ENCODE results near the gene CUTA. TPM values are rescaled to one million over a fixed set of nuclear protein-coding genes. Genes with fewer than 3 reads are reported as not detected.

The CUTA gene
- total RNA-seq, 2 experiments from 2014 or later, result 179 to 187 TPM

DNA sequence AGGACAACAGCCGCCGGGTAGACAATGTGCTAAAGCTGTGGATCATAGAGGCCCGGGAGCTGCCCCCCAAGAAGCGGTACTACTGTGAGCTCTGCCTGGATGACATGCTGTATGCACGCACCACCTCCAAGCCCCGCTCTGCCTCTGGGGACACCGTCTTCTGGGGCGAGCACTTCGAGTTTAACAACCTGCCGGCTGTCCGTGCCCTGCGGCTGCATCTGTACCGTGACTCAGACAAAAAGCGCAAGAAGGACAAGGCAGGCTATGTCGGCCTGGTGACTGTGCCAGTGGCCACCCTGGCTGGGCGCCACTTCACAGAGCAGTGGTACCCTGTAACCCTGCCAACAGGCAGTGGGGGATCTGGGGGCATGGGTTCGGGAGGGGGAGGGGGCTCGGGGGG lies 19.8 kb upstream of the CUTA start:
- Mint-ChIP-seq H3K9me3 (ENCODE audit: insufficient read depth) (no peaks in the 10 kb centered on the region), H3K4me3 (no peak overlapping the region), H3K36me3 (ENCODE audit: low read depth) (peaks cover 43% of the 10 kb centered on the region), H3K4me1 (ENCODE audit: low read depth) (peaks cover 12% of the 10 kb centered on the region), H3K27me3 (ENCODE audit: low read depth) (no peaks in the 10 kb centered on the region), H3K27ac (no peak overlapping the region)
- ChIA-PET POLR2A (no interaction called here), CTCF (no interaction called here)
- DNase-seq, result no peak
- no peak for ATAC-seq

- no peaks in the 10 kb centered on the region for H3K27me3 Mint-ChIP-seq (ENCODE audit: low read depth)
- H3K27ac Mint-ChIP-seq, result no peak overlapping the region
- ATAC-seq, result no peak
- H3K9me3 Mint-ChIP-seq (ENCODE audit: insufficient read depth), result no peaks in the 10 kb centered on the region
- ChIA-PET CTCF (interaction anchor here (1.1 kb wide), 1 partner anchor 19 kb away, joined by 3 read pairs; the partner anchor contains the start of gene ZBTB9), POLR2A (interaction anchor here (0.6 kb wide), 1 partner anchor 12 kb away, joined by 3 read pairs; no protein-coding TSS in a partner anchor)
- H3K4me1 Mint-ChIP-seq (ENCODE audit: low read depth), result peaks cover 35% of the 10 kb centered on the region
- DNase-seq, result no peak
- H3K4me3 Mint-ChIP-seq, result no peak overlapping the region
- peaks cover 37% of the 10 kb centered on the region for H3K36me3 Mint-ChIP-seq (ENCODE audit: low read depth)
These were observed 17.1 kb upstream of the CUTA start for GRCh38 chr6:33434961-33435360.

- Mint-ChIP-seq H3K27ac (peak overlapping the region; percentile 5), H3K36me3 (ENCODE audit: low read depth) (peaks cover 32% of the 10 kb centered on the region), H3K4me3 (no peak overlapping the region), H3K27me3 (ENCODE audit: low read depth) (no peaks in the 10 kb centered on the region), H3K4me1 (ENCODE audit: low read depth) (peaks cover 48% of the 10 kb centered on the region), H3K9me3 (ENCODE audit: insufficient read depth) (no peaks in the 10 kb centered on the region)
- no peak for ATAC-seq
- DNase-seq, result no peak
- POLR2A ChIA-PET, result no interaction called here
- CTCF ChIA-PET, result interaction anchor here (0.7 kb wide), 1 partner anchor 43 kb away, joined by 3 read pairs; no protein-coding TSS in a partner anchor
These were observed 15.8 kb upstream of the CUTA start for GRCh38 chr6:33433544-33434191.

DNA sequence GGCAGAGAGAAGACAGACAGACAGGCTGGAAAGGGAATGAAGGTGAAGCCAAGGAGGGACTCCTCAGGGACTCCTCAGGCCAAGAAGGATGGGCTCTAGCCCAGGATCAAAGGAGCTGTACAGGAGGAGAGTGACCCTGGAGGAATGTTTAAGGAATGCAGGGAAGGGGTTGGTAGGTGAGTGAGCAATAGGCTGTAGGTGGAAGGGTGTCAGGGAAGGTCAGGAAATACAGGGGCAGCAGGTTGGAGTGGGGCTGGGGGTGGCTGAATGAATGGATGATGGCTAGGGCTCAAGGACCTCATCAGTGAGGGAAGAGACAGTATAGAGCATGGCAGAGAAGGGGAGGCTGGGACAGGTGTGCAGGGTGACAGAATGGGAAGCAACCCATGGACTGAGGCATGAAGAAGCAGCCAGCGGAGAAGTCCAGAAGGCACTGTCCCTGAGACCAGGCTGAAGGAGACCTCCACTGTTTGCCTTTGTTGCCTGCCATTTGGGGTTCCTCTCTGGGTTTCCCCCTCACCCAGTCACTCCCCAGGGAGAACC lies 15.2 kb upstream of the CUTA start:
- peak overlapping the region; percentile 83 for H3K27ac Mint-ChIP-seq
- ChIA-PET CTCF (no interaction called here), POLR2A (interaction anchor here (3.0 kb wide), 1 partner anchor 21 kb away, joined by 14 read pairs; the partner anchor contains the start of gene ZBTB9)
- H3K4me1 Mint-ChIP-seq (ENCODE audit: low read depth), result peaks cover 54% of the 10 kb centered on the region
- H3K27me3 Mint-ChIP-seq (ENCODE audit: low read depth), result no peaks in the 10 kb centered on the region
- DNase-seq, result no peak
- H3K9me3 Mint-ChIP-seq (ENCODE audit: insufficient read depth), result no peaks in the 10 kb centered on the region
- peak overlapping the region; percentile 84 for H3K4me3 Mint-ChIP-seq
- H3K36me3 Mint-ChIP-seq (ENCODE audit: low read depth), result peaks cover 26% of the 10 kb centered on the region
- no peak for ATAC-seq

GRCh38 chr6:33432546-33432945 lies 14.6 kb upstream of the CUTA start:
- peaks cover 25% of the 10 kb centered on the region for H3K36me3 Mint-ChIP-seq (ENCODE audit: low read depth)
- no peak for ATAC-seq
- H3K4me1 Mint-ChIP-seq (ENCODE audit: low read depth), result peaks cover 55% of the 10 kb centered on the region
- H3K4me3 Mint-ChIP-seq, result peak overlapping the region; percentile 84
- POLR2A ChIA-PET, result interaction anchor here (0.6 to 3.0 kb wide), 2 partner anchors 22 to 580 kb away, joined by 3 to 14 read pairs; partner anchors contain the start of gene ZBTB9
- no peak for DNase-seq
- H3K9me3 Mint-ChIP-seq (ENCODE audit: insufficient read depth), result no peaks in the 10 kb centered on the region
- H3K27me3 Mint-ChIP-seq (ENCODE audit: low read depth), result no peaks in the 10 kb centered on the region
- CTCF ChIA-PET, result no interaction called here
- peak overlapping the region; percentile 86 for H3K27ac Mint-ChIP-seq

GRCh38 chr6:33431880-33432541 lies 14.1 kb upstream of the CUTA start:
- ChIA-PET CTCF (interaction anchor here (1.0 to 2.9 kb wide), 3 partner anchors 18 to 41 kb away, joined by 3 to 9 read pairs (median 8); partner anchors contain the start of gene KIFC1), POLR2A (interaction anchor here (0.6 to 3.0 kb wide), 5 partner anchors 13 to 580 kb away, joined by 3 to 23 read pairs (median 10); partner anchors contain the start of genes CUTA, SYNGAP1 and ZBTB9)
- DNase-seq (no peak), ATAC-seq (no peak)
- H3K27me3 Mint-ChIP-seq (ENCODE audit: low read depth), result no peaks in the 10 kb centered on the region
- H3K9me3 Mint-ChIP-seq (ENCODE audit: insufficient read depth), result no peaks in the 10 kb centered on the region
- H3K36me3 Mint-ChIP-seq (ENCODE audit: low read depth), result peaks cover 20% of the 10 kb centered on the region
- peak overlapping the region; percentile 84 for H3K4me3 Mint-ChIP-seq
- peak overlapping the region; percentile 86 for H3K27ac Mint-ChIP-seq
- H3K4me1 Mint-ChIP-seq (ENCODE audit: low read depth), result peaks cover 60% of the 10 kb centered on the region

GRCh38 chr6:33430991-33431879 lies 13.3 kb upstream of the CUTA start:
- ATAC-seq, result peak; percentile 67
- POLR2A ChIA-PET, result interaction anchor here (0.5 to 3.0 kb wide), 16 partner anchors 8 to 154 kb away, joined by 3 to 23 read pairs (median 5); partner anchors contain the start of genes B3GALT4, BAK1, CUTA and SYNGAP1
- DNase-seq, result peak; percentile 93
- CTCF ChIA-PET, result interaction anchor here (0.8 to 4.1 kb wide), 19 partner anchors 8 to 356 kb away, joined by 3 to 21 read pairs (median 4); partner anchors contain the start of genes BAK1, CUTA, KIFC1 and RPS18
- Mint-ChIP-seq H3K4me1 (ENCODE audit: low read depth) (peaks cover 65% of the 10 kb centered on the region), H3K27ac (peak overlapping the region; percentile 86), H3K9me3 (ENCODE audit: insufficient read depth) (no peaks in the 10 kb centered on the region), H3K36me3 (ENCODE audit: low read depth) (peaks cover 15% of the 10 kb centered on the region), H3K4me3 (peak overlapping the region; percentile 84), H3K27me3 (ENCODE audit: low read depth) (no peaks in the 10 kb centered on the region)

GRCh38 chr6:33430334-33430733 lies 12.4 kb upstream of the CUTA start:
- DNase-seq (no peak), ATAC-seq (no peak)
- Mint-ChIP-seq H3K9me3 (ENCODE audit: insufficient read depth) (no peaks in the 10 kb centered on the region), H3K4me1 (ENCODE audit: low read depth) (peaks cover 68% of the 10 kb centered on the region), H3K27ac (peak overlapping the region; percentile 86), H3K27me3 (ENCODE audit: low read depth) (no peaks in the 10 kb centered on the region), H3K4me3 (peak overlapping the region; percentile 84), H3K36me3 (ENCODE audit: low read depth) (peaks cover 13% of the 10 kb centered on the region)
- ChIA-PET POLR2A (interaction anchor here (0.9 to 3.0 kb wide), 13 partner anchors 9 to 458 kb away, joined by 3 to 23 read pairs (median 5); partner anchors contain the start of genes B3GALT4, BAK1, CUTA and SYNGAP1), CTCF (interaction anchor here (0.8 to 4.1 kb wide), 18 partner anchors 9 to 357 kb away, joined by 3 to 21 read pairs (median 4); partner anchors contain the start of genes BAK1, CUTA, RPS18 and SYNGAP1)

DNA sequence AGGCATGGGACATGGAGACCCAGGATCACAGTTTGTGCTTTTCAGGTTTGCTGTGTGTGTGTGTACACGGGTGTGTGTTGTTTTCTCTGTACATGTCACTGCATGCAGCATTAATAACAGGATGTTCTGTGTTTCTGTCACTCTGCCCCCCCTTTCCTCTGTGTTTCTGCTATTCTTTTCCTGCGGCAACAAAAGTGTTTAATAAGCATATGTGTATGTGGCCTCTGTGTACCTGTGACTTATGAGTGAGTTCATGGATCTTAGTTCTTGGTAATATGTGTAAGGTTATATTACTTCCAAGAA lies 11.8 kb upstream of the CUTA start:
- H3K27me3 Mint-ChIP-seq (ENCODE audit: low read depth), result no peaks in the 10 kb centered on the region
- H3K36me3 Mint-ChIP-seq (ENCODE audit: low read depth), result peaks cover 10% of the 10 kb centered on the region
- POLR2A ChIA-PET, result interaction anchor here (0.9 to 2.2 kb wide), 5 partner anchors 11 to 458 kb away, joined by 3 to 23 read pairs (median 4); partner anchors contain the start of genes B3GALT4, BAK1, CUTA and SYNGAP1
- DNase-seq (peak; percentile 41), ATAC-seq (no peak)
- H3K4me1 Mint-ChIP-seq (ENCODE audit: low read depth), result peaks cover 74% of the 10 kb centered on the region
- peak overlapping the region; percentile 86 for H3K27ac Mint-ChIP-seq
- CTCF ChIA-PET, result interaction anchor here (1.0 to 4.1 kb wide), 7 partner anchors 10 to 150 kb away, joined by 3 to 21 read pairs (median 8); partner anchors contain the start of genes BAK1, CUTA, SYNGAP1 and ZBTB22
- peak overlapping the region; percentile 84 for H3K4me3 Mint-ChIP-seq
- no peaks in the 10 kb centered on the region for H3K9me3 Mint-ChIP-seq (ENCODE audit: insufficient read depth)

- H3K4me3 Mint-ChIP-seq, result peak overlapping the region; percentile 84
- H3K4me1 Mint-ChIP-seq (ENCODE audit: low read depth), result peaks cover 79% of the 10 kb centered on the region
- no peak for DNase-seq
- H3K36me3 Mint-ChIP-seq (ENCODE audit: low read depth), result peaks cover 10% of the 10 kb centered on the region
- no peaks in the 10 kb centered on the region for H3K9me3 Mint-ChIP-seq (ENCODE audit: insufficient read depth)
- peak overlapping the region; percentile 86 for H3K27ac Mint-ChIP-seq
- CTCF ChIA-PET, result interaction anchor here (0.9 to 4.1 kb wide), 10 partner anchors 10 to 151 kb away, joined by 3 to 21 read pairs (median 4); partner anchors contain the start of genes BAK1, CUTA, PFDN6 and SYNGAP1
- POLR2A ChIA-PET, result interaction anchor here (0.7 to 1.3 kb wide), 3 partner anchors 11 to 151 kb away, joined by 3 read pairs; partner anchors contain the start of genes BAK1 and CUTA
- ATAC-seq, result no peak
- H3K27me3 Mint-ChIP-seq (ENCODE audit: low read depth), result no peaks in the 10 kb centered on the region
These were observed 11.3 kb upstream of the CUTA start for GRCh38 chr6:33428966-33429749.
